B cell (primary cell): ENCODE results near the gene LIG3. TPM values are rescaled to one million over a fixed set of nuclear protein-coding genes. Genes with fewer than 3 reads are reported as not detected.

Source experiments
- ATAC-seq: fragments of 200-7000 bp; cut with Tn5 transposase; one replicate; pipeline ENCODE4 v1.10.0; 2021; ENCODE audit warnings: low read depth, mild to moderate bottlenecking, moderate number of reproducible peaks, moderate library complexity
- CTCF ChIA-PET: fragments of 350-600 bp; sonication (Branson Sonifier 250); formaldehyde crosslinking; loops from one replicate; lab custom pipeline; 2021; ENCODE audit warnings: antibody characterized with exemption, inconsistent platforms; lab: Charles Lee
- POLR2A ChIA-PET: fragments of 350-600 bp; sonication (Branson Sonifier 250); formaldehyde crosslinking; loops from one replicate; lab custom pipeline; 2021; ENCODE audit warnings: antibody characterized with exemption; lab: Charles Lee
- DNase-seq: peaks from one replicate; pipeline ENCODE4 v3.0.0; 2013
- H2AFZ ChIP-seq: 2 replicates; pipeline ENCODE4 v1.6.1; 2012; ENCODE audit warnings: mild to moderate bottlenecking, low read depth, low read length; ENCODE audit not compliant: insufficient read depth, poor library complexity, severe bottlenecking
- H3K27ac ChIP-seq, 2 donors: 1 replicate in 1 of 2; 2 replicates in 1 of 2; pipeline ENCODE4 v1.5.1; 2012 to 2013; ENCODE audit warnings: low read length in 2 of 2, mild to moderate bottlenecking in 2 of 2, moderate library complexity in 1 of 2
- H3K27me3 ChIP-seq, 4 experiments: fragments of 200-600 bp in 1 of 4; sonication (generic) in 1 of 4; replicated peaks in 1 of 4; 1 replicate in 2 of 4; 2 replicates in 2 of 4; pipeline versions ENCODE4 v1.6.1 to v1.7.0; 2013 to 2016; ENCODE audit warnings: low read length in 3 of 4, mild to moderate bottlenecking in 2 of 4, mixed read lengths in 1 of 4, moderate library complexity in 1 of 4; ENCODE audit not compliant: insufficient read depth in 4 of 4, control insufficient read depth in 3 of 4; ENCODE audit errors: control extremely low read depth in 1 of 4
- H3K36me3 ChIP-seq, 2 experiments: replicated peaks in 1 of 2; 1 replicate in 1 of 2; 2 replicates in 1 of 2; pipeline versions ENCODE4 v1.6.1 to v1.7.1; 2013; ENCODE audit warnings: low read length in 1 of 2; ENCODE audit not compliant: insufficient read depth in 2 of 2, control insufficient read depth in 1 of 2; ENCODE audit errors: control extremely low read depth in 1 of 2, extremely low read depth in 1 of 2
- H3K4me1 ChIP-seq, 2 donors: fragments of 200-600 bp in 1 of 2; sonication (generic) in 1 of 2; 1 replicate in 1 of 2; 2 replicates in 1 of 2; pipeline versions ENCODE4 v1.5.1 to v1.6.1; 2013 to 2017; ENCODE audit warnings: low read length in 2 of 2; ENCODE audit not compliant: control insufficient read depth in 2 of 2, insufficient read depth in 2 of 2
- H3K4me2 ChIP-seq: replicated peaks from 2 replicates; pipeline ENCODE3; 2012; ENCODE audit warnings: mild to moderate bottlenecking, low read depth, low read length; ENCODE audit not compliant: poor library complexity, severe bottlenecking
- H3K4me3 ChIP-seq, 5 experiments: fragments of 200-600 bp in 1 of 5; sonication (generic) in 1 of 5; 1 replicate in 3 of 5; 2 replicates in 2 of 5; pipeline versions ENCODE4 v1.5.1 to v1.7.0; 2011 to 2016; ENCODE audit warnings: low read length in 4 of 5, mild to moderate bottlenecking in 4 of 5, low read depth in 2 of 5, control low read depth in 1 of 5, moderate library complexity in 1 of 5; ENCODE audit not compliant: insufficient read depth in 1 of 5; ENCODE audit errors: control extremely low read depth in 1 of 5, extremely low read depth in 1 of 5
- H3K79me2 ChIP-seq: fragments of 200-600 bp; sonication (generic); one replicate; pipeline ENCODE4 v1.6.0; 2016; ENCODE audit warnings: low read length; ENCODE audit not compliant: control insufficient read depth, insufficient read depth
- H3K9ac ChIP-seq: fragments of 200-600 bp; sonication (generic); 2 replicates; pipeline ENCODE4 v1.6.1; 2017; ENCODE audit warnings: mild to moderate bottlenecking, low read length, moderate library complexity
- H3K9me3 ChIP-seq, 3 donors: one replicate each; pipeline versions ENCODE4 v1.6.1 to v1.7.1; 2013; ENCODE audit warnings: low read length in 2 of 3; ENCODE audit not compliant: control insufficient read depth in 2 of 3, insufficient read depth in 1 of 3; ENCODE audit errors: control extremely low read depth in 1 of 3
- H4K20me1 ChIP-seq: 2 replicates; pipeline ENCODE4 v1.6.0; 2012; ENCODE audit warnings: mild to moderate bottlenecking, low read length; ENCODE audit not compliant: insufficient read depth, control insufficient read depth, poor library complexity, severe bottlenecking
- H3K27ac Mint-ChIP-seq: one replicate; pipeline ENCODE4 v1.8.0; 2021; ENCODE audit warnings: mixed read lengths
- H3K27me3 Mint-ChIP-seq: one replicate; pipeline ENCODE4 v1.8.0; 2021; ENCODE audit warnings: mixed read lengths
- H3K4me1 Mint-ChIP-seq: one replicate; pipeline ENCODE4 v1.8.0; 2021; ENCODE audit warnings: mixed read lengths
- H3K4me3 Mint-ChIP-seq: one replicate; pipeline ENCODE4 v1.8.0; 2021; ENCODE audit warnings: mixed read lengths
- H3K9me3 Mint-ChIP-seq: one replicate; pipeline ENCODE4 v1.8.0; 2022; ENCODE audit warnings: mixed read lengths; ENCODE audit not compliant: insufficient read depth
- CTCF ChIP-seq: fragments of 200-600 bp; IDR thresholded peaks from one replicate; pipeline ENCODE4 v1.8.0; 2022; ENCODE audit warnings: antibody characterized with exemption, mild to moderate bottlenecking
- EZH2 ChIP-seq: IDR thresholded peaks from 2 replicates; pipeline ENCODE4 v1.6.1; 2012; ENCODE audit warnings: borderline replicate concordance, low read depth, mild to moderate bottlenecking, moderate library complexity, low read length; ENCODE audit not compliant: insufficient read depth, poor library complexity, severe bottlenecking
- WGBS: methylation state at CpG from one replicate; pipeline ENCODE4 v1.1.5; 2013; ENCODE audit warnings: missing lambda C conversion rate; ENCODE audit not compliant: insufficient coverage; 5-methylcytosine and 5-hydroxymethylcytosine counted together
- intact Hi-C: fragments of 100-400 bp; cut with micrococcal nuclease; formaldehyde crosslinking; loops from one replicate; pipeline ENCODE4 v1.10.0; 2022
- polyA plus RNA-seq: library from polyadenylated mRNA; depleted of rRNA; stranded (reverse); fragments of >200 nt; gene quantifications from 2 replicates; pipeline ENCODE4 v1.2.3, GENCODE V29; 2012
- total RNA-seq, 2 donors: library from RNA; stranded (reverse); fragments of 120-200 nt in 1 of 2; gene quantifications; 1 replicate in 1 of 2; 2 replicates in 1 of 2; pipeline versions ENCODE4 v1.2.3 to v1.2.4, GENCODE V29; 2013 to 2022

Gene LIG3
- total and polyA plus RNA-seq, 2 donors (not counting 1 experiment from before 2014, with no cell fraction given): 8.8 to 34.4 TPM

- Histone ChIP-seq H3K79me2 (peaks cover 27% of the 10 kb centered on the region), H3K27me3 (no peaks in the 10 kb centered on the region), H3K36me3 (peaks cover 1 to 61% of the 10 kb centered on the region in 2 experiments), H3K9ac (no peak overlapping the region), H3K4me1 (no peaks in the 10 kb centered on the region), H3K4me2 (no peak overlapping the region), H3K4me3 (no peak overlapping the region), H4K20me1 (no peaks in the 10 kb centered on the region), H2AFZ (no peak overlapping the region), H3K27ac (no peak overlapping the region), H3K9me3 (no peaks in the 10 kb centered on the region)
- Mint-ChIP-seq H3K4me3 (no peak overlapping the region), H3K27me3 (no peaks in the 10 kb centered on the region), H3K27ac (no peak overlapping the region), H3K4me1 (no peaks in the 10 kb centered on the region), H3K9me3 (no peaks in the 10 kb centered on the region)
- ATAC-seq (no peak), DNase-seq (no peak)
- no peak for TF ChIP-seq EZH2
- no peak for TF ChIP-seq CTCF
- CTCF ChIA-PET: no interaction called here
- intact Hi-C loops: no loop called here
- 80% methylated on average over 1 of the region's 2 CpGs for WGBS
- POLR2A ChIA-PET: no interaction called here
These were observed 8.3 kb downstream of the LIG3 start for GRCh38 chr17:34988644-34989043.

GRCh38 chr17:34989473-34989872 is 9.2 kb downstream of the LIG3 start:
- POLR2A ChIA-PET: no interaction called here
- Histone ChIP-seq H4K20me1 (no peaks in the 10 kb centered on the region), H3K4me2 (no peak overlapping the region), H3K27ac (no peak overlapping the region), H3K4me1 (no peaks in the 10 kb centered on the region), H2AFZ (no peak overlapping the region), H3K9ac (no peak overlapping the region), H3K27me3 (no peaks in the 10 kb centered on the region), H3K79me2 (peaks cover 20% of the 10 kb centered on the region), H3K36me3 (peaks cover 0 to 69% of the 10 kb centered on the region in 2 experiments), H3K9me3 (no peaks in the 10 kb centered on the region), H3K4me3 (no peak overlapping the region)
- ATAC-seq (no peak), DNase-seq (no peak)
- Mint-ChIP-seq H3K4me3 (no peak overlapping the region), H3K4me1 (no peaks in the 10 kb centered on the region), H3K27ac (no peak overlapping the region), H3K9me3 (no peaks in the 10 kb centered on the region), H3K27me3 (no peaks in the 10 kb centered on the region)
- CTCF ChIA-PET: no interaction called here
- no peak for TF ChIP-seq CTCF
- TF ChIP-seq EZH2: no peak
- over 99% methylated on average over 8 of the region's 10 CpGs for whole genome bisulfite sequencing
- intact Hi-C loops: no loop called here
